Endothelial cell of umbilical vein (primary cell): Measurements from ENCODE around the gene CERS5. TPM values are rescaled to one million over a fixed set of nuclear protein-coding genes. Genes with fewer than 3 reads are reported as not detected.

Source experiments
- BruUV-seq: library from RNA; stranded (reverse); fragments of 400-500 nt; replicated peaks from 2 replicates; lab custom pipeline; 2021; lab: Mats Ljungman, UMichigan
- CTCF ChIA-PET: fragments of 300-600, 350-600 bp; sonication (Branson Sonifier 250); formaldehyde crosslinking; loops from one replicate; lab custom pipeline; 2021; ENCODE audit warnings: antibody characterized with exemption, inconsistent platforms; lab: Charles Lee
- POLR2A ChIA-PET: fragments of 300-600, 350-600 bp; sonication (Branson Sonifier 250); formaldehyde crosslinking; loops from one replicate; lab custom pipeline; 2021; ENCODE audit warnings: antibody characterized with exemption, inconsistent platforms; lab: Charles Lee
- DNase-seq: peaks from one replicate; pipeline ENCODE4 v3.0.0-alpha.2; 2011; ENCODE audit warnings: low read depth, low spot score
- FAIRE-seq: peaks from 2 replicates; lab custom pipeline; 2011; peaks lifted over from hg19 to GRCh38; lab: Jason Lieb, UNC
- H2AFZ ChIP-seq: 2 replicates; pipeline ENCODE4 v1.6.0; 2012; ENCODE audit warnings: low read depth, low read length, control low read depth, inconsistent platforms
- H3K27ac ChIP-seq: 2 replicates; pipeline ENCODE4 v1.5.1; 2011; ENCODE audit warnings: low read depth, mild to moderate bottlenecking, control low read depth, low read length, moderate library complexity; ENCODE audit not compliant: insufficient read depth
- H3K27me3 ChIP-seq, 2 experiments: 2 replicates each; pipeline versions ENCODE4 v1.6.0 to v1.6.1; 2011; ENCODE audit warnings: low read length in 2 of 2, mixed read lengths in 1 of 2; ENCODE audit not compliant: control insufficient read depth in 2 of 2, insufficient read depth in 2 of 2
- H3K36me3 ChIP-seq, 2 experiments: 2 replicates in 1 of 2; 3 replicates in 1 of 2; pipeline ENCODE4 v1.5.1; 2011; ENCODE audit warnings: low read length in 2 of 2, mild to moderate bottlenecking in 1 of 2, moderate library complexity in 1 of 2; ENCODE audit not compliant: control insufficient read depth in 2 of 2, insufficient read depth in 2 of 2; ENCODE audit errors: extremely low read depth in 1 of 2
- H3K4me1 ChIP-seq: 3 replicates; pipeline ENCODE4 v1.5.1; 2011; ENCODE audit warnings: mild to moderate bottlenecking, low read length; ENCODE audit not compliant: control insufficient read depth, insufficient read depth; ENCODE audit errors: extremely low read depth
- H3K4me2 ChIP-seq: 2 replicates; pipeline ENCODE4 v1.6.1; 2011; ENCODE audit warnings: low read length, control low read depth, mixed read lengths; ENCODE audit not compliant: insufficient read depth
- H3K4me3 ChIP-seq, 3 experiments: fragments of 200-600 bp in 1 of 3; sonication (generic), shearing (Covaris generic) in 1 of 3; replicated peaks in 1 of 3; 2 replicates each; pipeline ENCODE4 v1.5.1; 2011 to 2016; ENCODE audit warnings: control low read depth in 3 of 3, low read length in 3 of 3, mild to moderate bottlenecking in 2 of 3, inconsistent platforms in 1 of 3, low read depth in 1 of 3, moderate library complexity in 1 of 3; ENCODE audit not compliant: insufficient read depth in 1 of 3
- H3K79me2 ChIP-seq: 2 replicates; pipeline ENCODE4 v1.6.0; 2012; ENCODE audit warnings: low read length, inconsistent platforms; ENCODE audit not compliant: control insufficient read depth, insufficient read depth
- H3K9ac ChIP-seq: replicated peaks from 2 replicates; pipeline ENCODE3; 2011; ENCODE audit warnings: low read length, control low read depth; ENCODE audit not compliant: insufficient read depth; ENCODE audit errors: extremely low read depth
- H3K9me1 ChIP-seq: replicated peaks from 3 replicates; pipeline ENCODE4 v1.6.0; 2011; ENCODE audit warnings: mild to moderate bottlenecking, low read length; ENCODE audit not compliant: control insufficient read depth, insufficient read depth; ENCODE audit errors: extremely low read depth
- H3K9me3 ChIP-seq: replicated peaks from 2 replicates; pipeline ENCODE4 v1.5.1; 2012; ENCODE audit warnings: low read length, inconsistent platforms; ENCODE audit not compliant: control insufficient read depth, insufficient read depth
- H4K20me1 ChIP-seq: replicated peaks from 2 replicates; pipeline ENCODE3; 2011; ENCODE audit warnings: mild to moderate bottlenecking, low read length; ENCODE audit not compliant: control insufficient read depth, insufficient read depth; ENCODE audit errors: extremely low read depth
- EZH2 ChIP-seq: IDR thresholded peaks from 2 replicates; pipeline ENCODE4 v1.6.1; 2012; ENCODE audit warnings: borderline replicate concordance, low read depth, mild to moderate bottlenecking, moderate library complexity, low read length, inconsistent platforms; ENCODE audit not compliant: severe bottlenecking
- FOS ChIP-seq: IDR thresholded peaks from 2 replicates; pipeline ENCODE4 v1.6.1; 2011; ENCODE audit warnings: mild to moderate bottlenecking, low read length, moderate library complexity, borderline replicate concordance; ENCODE audit not compliant: insufficient read depth
- GATA2 ChIP-seq: IDR thresholded peaks from 2 replicates; pipeline ENCODE4 v1.7.0; 2011; ENCODE audit warnings: low read depth, mild to moderate bottlenecking, moderate library complexity, mixed read lengths, low read length; ENCODE audit not compliant: insufficient read length, insufficient read depth
- JUN ChIP-seq: IDR thresholded peaks from 2 replicates; pipeline ENCODE4 v1.6.1; 2011; ENCODE audit warnings: borderline replicate concordance, low read depth; ENCODE audit not compliant: insufficient read length, insufficient read depth
- MAX ChIP-seq: IDR thresholded peaks from 2 replicates; pipeline ENCODE4 v1.6.1; 2011; ENCODE audit not compliant: insufficient read depth, insufficient read length
- MYC ChIP-seq: IDR thresholded peaks from one replicate; pipeline ENCODE4 v1.6.1; 2011; ENCODE audit warnings: mild to moderate bottlenecking, low read depth, low read length
- POLR2A ChIP-seq: IDR thresholded peaks from 2 replicates; pipeline ENCODE4 v1.6.1; 2012; ENCODE audit warnings: low read depth, mild to moderate bottlenecking, control low read depth, low read length
- POLR2AphosphoS5 ChIP-seq: IDR thresholded peaks from 2 replicates; pipeline ENCODE4 v1.6.1; 2012; ENCODE audit warnings: low read depth, mild to moderate bottlenecking, control low read depth, low read length, moderate library complexity; ENCODE audit not compliant: insufficient read depth
- dilution Hi-C: fragments of 300-500 bp; cut with MboI; formaldehyde crosslinking; loops from one replicate; pipeline ENCODE4 v1.15.0; 2019; ENCODE audit warnings: low sequenced_read_pairs; ENCODE audit not compliant: extremely low pct_ligation_motif_present
- intact Hi-C: fragments of 100-400 bp; cut with micrococcal nuclease; formaldehyde crosslinking; loops from one replicate; pipeline ENCODE4 v1.10.0; 2022
- polyA plus RNA-seq, 4 experiments: library from polyadenylated mRNA; depleted of rRNA in 3 of 4; stranded (reverse) in 3 of 4; unstranded in 1 of 4; fragments of >200 nt; gene quantifications; 2 replicates each; pipeline versions ENCODE4 v1.2.1 to v1.2.3, GENCODE V29; 2011 to 2012; ENCODE audit warnings: missing spikeins in 1 of 4
- total RNA-seq: library from RNA; stranded (reverse); gene quantifications from 2 replicates; pipeline ENCODE4 v1.2.3, GENCODE V29; 2021
- TF ChIP-seq, protein P1 (sequence below), 2 donors: IDR thresholded peaks; 1 replicate in 1 of 2; 2 replicates in 1 of 2; pipeline ENCODE4 v1.5.1; 2011; ENCODE audit warnings: low read length in 2 of 2, mild to moderate bottlenecking in 2 of 2, moderate library complexity in 2 of 2, control low read depth in 1 of 2, inconsistent platforms in 1 of 2, low read depth in 1 of 2; ENCODE audit not compliant: insufficient read depth in 1 of 2; ENCODE audit errors: extremely low read depth in 1 of 2

Gene CERS5
- total and polyA plus RNA-seq, 2 donors (not counting 3 experiments of a cell fraction or from before 2014, with no cell fraction given) = 60.4 to 108 TPM

- DNase-seq (no peak), FAIRE-seq (no peak)
- no peaks in the 10 kb centered on the region for H4K20me1 ChIP-seq
- no peak overlapping the region for H3K9ac ChIP-seq
- H2AFZ ChIP-seq = no peak overlapping the region
- peaks cover 20% of the 10 kb centered on the region for H3K79me2 ChIP-seq
- peaks cover 32% of the 10 kb centered on the region for H3K4me1 ChIP-seq
- no peak overlapping the region for H3K27ac ChIP-seq
- no TSS peak for BruUV-seq
- H3K9me1 ChIP-seq = no peaks in the 10 kb centered on the region
- CTCF ChIA-PET = interaction anchor here (0.7 to 1.5 kb wide), 3 partner anchors 16 to 109 kb away, joined by 3 to 6 read pairs (median 4); no protein-coding TSS in a partner anchor
- intact Hi-C loops = no loop called here
- dilution Hi-C loops = no loop called here
- peaks cover 4 to 12% of the 10 kb centered on the region in 2 experiments for H3K36me3 ChIP-seq
- no peak overlapping the region for H3K4me2 ChIP-seq
- TF ChIP-seq, protein P1, sequence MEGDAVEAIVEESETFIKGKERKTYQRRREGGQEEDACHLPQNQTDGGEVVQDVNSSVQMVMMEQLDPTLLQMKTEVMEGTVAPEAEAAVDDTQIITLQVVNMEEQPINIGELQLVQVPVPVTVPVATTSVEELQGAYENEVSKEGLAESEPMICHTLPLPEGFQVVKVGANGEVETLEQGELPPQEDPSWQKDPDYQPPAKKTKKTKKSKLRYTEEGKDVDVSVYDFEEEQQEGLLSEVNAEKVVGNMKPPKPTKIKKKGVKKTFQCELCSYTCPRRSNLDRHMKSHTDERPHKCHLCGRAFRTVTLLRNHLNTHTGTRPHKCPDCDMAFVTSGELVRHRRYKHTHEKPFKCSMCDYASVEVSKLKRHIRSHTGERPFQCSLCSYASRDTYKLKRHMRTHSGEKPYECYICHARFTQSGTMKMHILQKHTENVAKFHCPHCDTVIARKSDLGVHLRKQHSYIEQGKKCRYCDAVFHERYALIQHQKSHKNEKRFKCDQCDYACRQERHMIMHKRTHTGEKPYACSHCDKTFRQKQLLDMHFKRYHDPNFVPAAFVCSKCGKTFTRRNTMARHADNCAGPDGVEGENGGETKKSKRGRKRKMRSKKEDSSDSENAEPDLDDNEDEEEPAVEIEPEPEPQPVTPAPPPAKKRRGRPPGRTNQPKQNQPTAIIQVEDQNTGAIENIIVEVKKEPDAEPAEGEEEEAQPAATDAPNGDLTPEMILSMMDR (IDR thresholded peaks at IDR 0.05; ENCODE audit: extremely low read depth in 1 of 2, insufficient read depth in 1 of 2, low read depth in 1 of 2, low read length in 2 of 2) = no peak
- no peak for TF ChIP-seq MYC
- no peak for TF ChIP-seq POLR2AphosphoS5
- TF ChIP-seq EZH2 = no peak
- no peak for TF ChIP-seq FOS
- no peak for TF ChIP-seq GATA2
- no peak for TF ChIP-seq JUN
- TF ChIP-seq POLR2A = no peak
- TF ChIP-seq MAX = no peak
- no peaks in the 10 kb centered on the region for H3K27me3 ChIP-seq
- H3K9me3 ChIP-seq = no peaks in the 10 kb centered on the region
- POLR2A ChIA-PET = interaction anchor here (0.6 kb wide), 1 partner anchor 17 kb away, joined by 3 read pairs; no protein-coding TSS in a partner anchor
- H3K4me3 ChIP-seq = no peak overlapping the region
Observed at GRCh38 chr12:50205648-50206047, 38.5 kb upstream of the CERS5 start.
